Measurements from ENCODE around the gene DNAJC27.
A peak's percentile ranks its signal among the peaks of the same experiment; 100 is the strongest.

Gene DNAJC27

GRCh38 chr2:24939353-24939752 lies 32.4 kb downstream of the DNAJC27 start:
- no peak overlapping the region for H2AFZ ChIP-seq (ENCODE audit: low read length)
- no peak overlapping the region for H3K4me2 ChIP-seq (ENCODE audit: low read depth, low read length, poor library complexity, severe bottlenecking)
- no peaks in the 10 kb centered on the region for H3K36me3 ChIP-seq (ENCODE audit: insufficient read depth, low read length)
- H4K20me1 ChIP-seq (ENCODE audit: insufficient read depth, low read length, poor library complexity, severe bottlenecking) = no peaks in the 10 kb centered on the region
- H3F3A ChIP-seq (ENCODE audit: low read depth) = 0 out of 2 replicates have a peak, but pooled peaks cover 3% of the 10 kb centered on the region
- H3K79me2 ChIP-seq (ENCODE audit: insufficient read depth, low read length) = no peaks in the 10 kb centered on the region
- H3K4me1 ChIP-seq (ENCODE audit: insufficient read depth, low read length, poor library complexity, severe bottlenecking) = no peaks in the 10 kb centered on the region
- no peaks in the 10 kb centered on the region for H3K9me3 ChIP-seq (ENCODE audit: insufficient read depth, low read depth, low read length)
- no peaks in the 10 kb centered on the region for H3K9me2 ChIP-seq (replicated peaks; ENCODE audit: low read depth, low read length)
- no peak overlapping the region for H3K4me3 ChIP-seq (ENCODE audit: low read length, poor library complexity, severe bottlenecking)
- H3K27me3 ChIP-seq (ENCODE audit: insufficient read depth, low read length, poor library complexity, severe bottlenecking) = no peaks in the 10 kb centered on the region
- TF ChIP-seq EZH2phosphoT487 (IDR thresholded peaks at IDR 0.05; ENCODE audit: borderline replicate concordance) (no peak), CTCF (conservative IDR thresholded peaks at IDR 0.05; ENCODE audit: low read length) (no peak)
- no peak overlapping the region for H3K9ac ChIP-seq (ENCODE audit: low read depth, low read length, poor library complexity, severe bottlenecking)

GRCh38 chr2:24937236-24937635 lies 34.5 kb downstream of the DNAJC27 start:
- Histone ChIP-seq H3K9me3 (ENCODE audit: insufficient read depth, low read depth, low read length) (no peaks in the 10 kb centered on the region), H3K27me3 (ENCODE audit: insufficient read depth, low read length, poor library complexity, severe bottlenecking) (no peaks in the 10 kb centered on the region), H3F3A (ENCODE audit: low read depth) (0 out of 2 replicates have a peak, but pooled peaks cover 3% of the 10 kb centered on the region), H3K79me2 (ENCODE audit: insufficient read depth, low read length) (no peaks in the 10 kb centered on the region), H3K4me3 (ENCODE audit: low read length, poor library complexity, severe bottlenecking) (no peak overlapping the region), H3K9ac (ENCODE audit: low read depth, low read length, poor library complexity, severe bottlenecking) (no peak overlapping the region), H3K9me2 (replicated peaks; ENCODE audit: low read depth, low read length) (no peaks in the 10 kb centered on the region), H3K4me2 (ENCODE audit: low read depth, low read length, poor library complexity, severe bottlenecking) (no peak overlapping the region), H4K20me1 (ENCODE audit: insufficient read depth, low read length, poor library complexity, severe bottlenecking) (no peaks in the 10 kb centered on the region), H3K36me3 (ENCODE audit: insufficient read depth, low read length) (no peaks in the 10 kb centered on the region), H3K4me1 (ENCODE audit: insufficient read depth, low read length, poor library complexity, severe bottlenecking) (no peaks in the 10 kb centered on the region), H2AFZ (ENCODE audit: low read length) (peak overlapping the region; percentile 52; the same call in 1 of the 2 replicates)
- TF ChIP-seq EZH2phosphoT487 (IDR thresholded peaks at IDR 0.05; ENCODE audit: borderline replicate concordance) (no peak), CTCF (conservative IDR thresholded peaks at IDR 0.05; ENCODE audit: low read length) (no peak)

GRCh38 chr2:24935145-24935544 lies 36.6 kb downstream of the DNAJC27 start:
- H2AFZ ChIP-seq (ENCODE audit: low read length) = no peak overlapping the region
- H3K36me3 ChIP-seq (ENCODE audit: insufficient read depth, low read length) = no peaks in the 10 kb centered on the region
- H3K4me2 ChIP-seq (ENCODE audit: low read depth, low read length, poor library complexity, severe bottlenecking) = no peak overlapping the region
- no peaks in the 10 kb centered on the region for H3K79me2 ChIP-seq (ENCODE audit: insufficient read depth, low read length)
- no peak overlapping the region for H3K4me3 ChIP-seq (ENCODE audit: low read length, poor library complexity, severe bottlenecking)
- H3K9me2 ChIP-seq (replicated peaks; ENCODE audit: low read depth, low read length) = no peaks in the 10 kb centered on the region
- H4K20me1 ChIP-seq (ENCODE audit: insufficient read depth, low read length, poor library complexity, severe bottlenecking) = no peaks in the 10 kb centered on the region
- no peaks in the 10 kb centered on the region for H3K27me3 ChIP-seq (ENCODE audit: insufficient read depth, low read length, poor library complexity, severe bottlenecking)
- H3K9me3 ChIP-seq (ENCODE audit: insufficient read depth, low read depth, low read length) = no peaks in the 10 kb centered on the region
- TF ChIP-seq CTCF (conservative IDR thresholded peaks at IDR 0.05; ENCODE audit: low read length) (no peak), EZH2phosphoT487 (IDR thresholded peaks at IDR 0.05; ENCODE audit: borderline replicate concordance) (no peak)
- H3K4me1 ChIP-seq (ENCODE audit: insufficient read depth, low read length, poor library complexity, severe bottlenecking) = peaks cover 13% of the 10 kb centered on the region
- H3F3A ChIP-seq (ENCODE audit: low read depth) = peaks cover 7% of the 10 kb centered on the region; the same call in 1 of the 2 replicates
- no peak overlapping the region for H3K9ac ChIP-seq (ENCODE audit: low read depth, low read length, poor library complexity, severe bottlenecking)
